AG08396 (cell line): ENCODE results near the gene MVK.

ENCODE experiments used
- DNase-seq: peaks from one replicate; pipeline ENCODE4 v3.0.0; 2012; ENCODE audit warnings: low spot score, mixed read lengths

Gene MVK

DNA sequence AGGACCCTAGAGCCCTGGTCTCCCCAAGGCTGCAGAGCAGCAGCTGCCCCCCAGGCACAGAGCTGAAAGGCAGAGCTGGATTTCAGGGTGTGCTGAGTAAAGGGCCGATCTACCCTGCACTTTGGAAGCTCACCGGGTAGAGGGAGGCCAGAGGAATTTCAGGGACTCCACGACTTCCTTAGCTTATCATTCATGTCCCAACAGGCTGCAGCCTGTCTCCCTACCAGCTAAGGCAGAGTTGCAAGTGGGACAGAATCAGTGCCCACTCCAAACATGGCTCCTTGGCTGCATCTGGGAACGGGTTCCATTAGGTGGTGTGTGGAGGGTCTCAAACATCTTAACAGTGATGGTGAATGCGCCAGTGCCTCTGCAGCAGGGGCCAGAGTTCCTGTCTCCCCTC is 27.8 kb upstream of the MVK start:
- no peak for DNase-seq

GRCh38 chr12:109547286-109547685 is 26.3 kb upstream of the MVK start:
- no peak for DNase-seq

DNA sequence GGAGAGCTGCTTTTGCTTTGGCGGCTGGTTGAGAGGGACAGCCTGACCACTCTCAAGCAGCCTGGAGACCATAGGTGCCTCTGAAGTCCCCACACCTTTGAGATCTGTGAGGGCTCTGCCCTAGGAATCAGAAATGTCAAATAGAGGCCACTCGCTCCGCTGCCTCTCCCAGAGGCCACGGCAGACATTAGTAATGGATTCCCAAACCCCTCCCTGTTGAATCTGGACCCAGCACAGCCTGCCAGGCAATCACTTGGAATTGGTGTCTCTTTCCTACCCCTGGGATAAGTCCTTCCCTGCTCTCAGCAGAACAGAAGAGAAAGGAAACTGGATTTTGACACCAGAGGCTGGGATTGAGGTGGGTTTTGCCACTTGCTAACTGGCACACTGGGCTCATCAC is 25.3 kb upstream of the MVK start:
- DNase-seq: no peak

DNA sequence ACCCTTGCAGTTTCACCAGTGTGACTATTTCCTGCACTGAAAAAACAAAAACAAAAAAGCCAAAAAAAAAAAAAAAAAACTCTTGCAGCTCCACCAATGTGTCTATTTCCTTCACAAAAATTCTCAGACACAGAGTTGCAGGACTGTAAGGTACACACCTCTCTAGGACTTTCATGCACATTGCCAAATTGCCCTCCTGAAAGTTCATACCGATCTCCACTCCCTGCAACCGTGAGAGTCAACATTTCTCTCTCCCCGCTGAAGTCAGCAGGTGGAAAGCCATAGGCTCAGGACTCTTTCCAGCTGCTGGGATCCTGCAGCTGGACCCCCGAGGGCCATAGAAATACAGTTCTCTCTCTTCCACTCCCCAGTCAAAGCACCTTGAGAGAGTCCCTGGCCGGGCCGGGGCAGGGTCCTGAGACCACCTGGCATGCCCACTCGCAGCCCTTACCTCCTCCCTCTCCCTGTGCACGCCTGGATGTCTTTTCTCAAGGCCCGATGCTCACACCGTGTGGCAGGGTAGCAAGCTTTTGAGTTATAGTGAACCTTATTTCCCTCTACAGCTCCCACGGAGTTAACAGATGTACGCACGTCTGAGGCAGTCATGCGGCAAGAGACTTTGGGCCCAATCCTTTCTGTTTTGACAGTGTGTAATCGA is 23.9 kb upstream of the MVK start:
- no peak for DNase-seq

- no peak for DNase-seq
These were observed 23.3 kb upstream of the MVK start for GRCh38 chr12:109550281-109550680.

- DNase-seq: no peak
These were observed 22.5 kb upstream of the MVK start for GRCh38 chr12:109551108-109551507.

DNA sequence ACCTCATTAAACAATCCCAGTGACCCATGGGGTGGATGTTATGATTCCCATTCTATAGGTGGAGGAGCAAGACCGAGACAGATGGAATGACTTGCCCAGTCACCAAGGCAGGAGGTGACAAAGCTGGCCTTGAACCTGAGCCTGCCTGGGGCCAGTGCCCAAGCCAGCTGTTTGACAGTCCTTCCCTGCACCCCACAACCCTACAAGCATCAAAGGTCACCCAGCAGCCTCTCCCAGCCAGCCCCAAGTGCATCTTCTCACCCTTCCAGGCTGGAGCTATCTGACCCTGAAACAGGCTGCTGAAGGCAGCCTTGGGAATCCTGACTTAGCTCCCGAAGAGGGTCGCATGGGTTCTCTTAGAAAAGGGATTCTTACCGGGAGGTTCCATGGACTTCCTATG is 20.6 kb upstream of the MVK start:
- no peak for DNase-seq

- no peak for DNase-seq
These were observed 20.1 kb upstream of the MVK start for GRCh38 chr12:109553483-109553882.

- no peak for DNase-seq
These were observed 19.6 kb upstream of the MVK start for GRCh38 chr12:109553906-109554500.

GRCh38 chr12:109554761-109555160 is 18.8 kb upstream of the MVK start:
- DNase-seq: no peak

- DNase-seq: no peak
These were observed 17.9 kb upstream of the MVK start for GRCh38 chr12:109555431-109556315.

- DNase-seq: no peak
These were observed 16.4 kb upstream of the MVK start for GRCh38 chr12:109557200-109557599.

DNA sequence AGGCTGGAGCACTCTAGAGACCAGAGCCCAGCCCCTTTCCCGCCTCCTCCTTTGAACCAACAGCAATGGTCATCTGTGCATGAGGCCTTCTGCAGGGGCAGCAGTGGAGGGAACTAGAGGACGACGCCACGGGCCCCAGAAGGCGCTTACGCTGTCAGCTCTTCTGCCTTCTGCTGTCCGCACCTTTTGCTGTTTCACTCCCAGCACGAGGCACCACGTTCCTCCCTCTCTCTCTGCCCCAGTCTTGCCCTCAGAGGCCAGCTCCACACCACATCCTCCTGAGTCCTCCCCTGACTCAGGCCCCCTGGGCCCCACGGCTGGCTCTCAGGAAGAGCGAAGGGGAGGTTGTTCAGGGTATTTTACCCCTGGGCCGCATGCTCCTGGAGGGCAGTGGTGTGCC is 15.8 kb upstream of the MVK start:
- no peak for DNase-seq

DNA sequence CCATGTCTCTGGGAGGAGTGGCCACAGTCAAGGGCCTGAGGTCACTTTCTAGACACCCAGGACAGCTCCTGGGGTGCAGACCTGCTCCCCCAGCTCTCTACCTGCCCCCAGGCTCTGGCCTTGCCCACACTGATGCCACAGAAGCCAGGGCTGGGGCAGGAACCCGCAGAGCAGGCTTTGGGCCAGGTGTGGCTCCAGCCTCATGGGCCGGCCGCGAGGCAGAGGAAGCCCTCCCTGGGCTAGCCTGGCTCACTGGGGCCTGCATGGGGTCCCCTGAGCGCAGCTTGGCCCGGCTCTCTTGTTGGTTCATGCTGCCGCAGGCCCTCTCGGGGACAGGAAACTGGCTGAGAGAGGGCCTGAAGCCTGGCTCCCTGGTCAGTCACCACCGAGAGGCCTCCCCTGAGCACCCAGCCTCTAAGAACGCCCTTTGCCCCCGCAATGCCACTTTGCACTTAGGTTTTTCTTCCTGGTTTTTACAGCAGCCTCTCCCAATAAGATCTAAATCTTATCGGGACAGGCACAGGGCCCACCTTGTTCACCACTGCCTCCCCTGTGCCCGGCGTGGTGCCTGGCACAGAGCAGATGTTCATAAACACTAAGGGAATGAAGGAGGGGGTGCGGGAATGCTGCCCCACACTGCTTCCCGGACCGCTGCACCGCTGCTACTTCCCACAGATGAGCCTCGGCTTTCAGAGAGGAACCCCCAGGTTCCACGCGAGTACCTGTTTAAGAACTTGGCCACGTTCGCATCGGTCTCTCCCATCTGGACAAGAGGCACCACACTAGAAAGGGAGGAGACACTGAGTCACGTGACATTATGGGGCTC is 15.0 kb upstream of the MVK start:
- DNase-seq: no peak

- no peak for DNase-seq
These were observed 14.4 kb upstream of the MVK start for GRCh38 chr12:109559200-109559505.

DNA sequence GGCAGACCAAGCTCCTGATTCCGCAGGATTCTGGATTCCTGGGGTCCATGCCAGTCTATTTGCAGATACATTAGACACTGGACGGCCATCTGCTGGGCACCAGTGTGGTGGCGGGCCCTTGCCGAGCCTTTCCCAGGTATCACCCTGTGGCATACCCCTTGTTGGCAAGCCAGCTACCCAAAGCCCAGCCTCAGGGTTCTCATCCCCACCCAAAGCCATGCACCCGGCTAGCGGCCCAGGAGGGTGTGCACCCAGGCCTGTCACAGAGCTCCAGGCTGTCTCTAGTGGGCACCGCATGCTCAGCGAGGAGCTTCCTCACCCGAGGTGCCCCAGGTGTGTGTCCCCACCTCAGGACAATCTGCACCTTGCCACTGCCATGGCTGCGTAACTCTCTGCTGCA is 14.0 kb upstream of the MVK start:
- DNase-seq: no peak

DNA sequence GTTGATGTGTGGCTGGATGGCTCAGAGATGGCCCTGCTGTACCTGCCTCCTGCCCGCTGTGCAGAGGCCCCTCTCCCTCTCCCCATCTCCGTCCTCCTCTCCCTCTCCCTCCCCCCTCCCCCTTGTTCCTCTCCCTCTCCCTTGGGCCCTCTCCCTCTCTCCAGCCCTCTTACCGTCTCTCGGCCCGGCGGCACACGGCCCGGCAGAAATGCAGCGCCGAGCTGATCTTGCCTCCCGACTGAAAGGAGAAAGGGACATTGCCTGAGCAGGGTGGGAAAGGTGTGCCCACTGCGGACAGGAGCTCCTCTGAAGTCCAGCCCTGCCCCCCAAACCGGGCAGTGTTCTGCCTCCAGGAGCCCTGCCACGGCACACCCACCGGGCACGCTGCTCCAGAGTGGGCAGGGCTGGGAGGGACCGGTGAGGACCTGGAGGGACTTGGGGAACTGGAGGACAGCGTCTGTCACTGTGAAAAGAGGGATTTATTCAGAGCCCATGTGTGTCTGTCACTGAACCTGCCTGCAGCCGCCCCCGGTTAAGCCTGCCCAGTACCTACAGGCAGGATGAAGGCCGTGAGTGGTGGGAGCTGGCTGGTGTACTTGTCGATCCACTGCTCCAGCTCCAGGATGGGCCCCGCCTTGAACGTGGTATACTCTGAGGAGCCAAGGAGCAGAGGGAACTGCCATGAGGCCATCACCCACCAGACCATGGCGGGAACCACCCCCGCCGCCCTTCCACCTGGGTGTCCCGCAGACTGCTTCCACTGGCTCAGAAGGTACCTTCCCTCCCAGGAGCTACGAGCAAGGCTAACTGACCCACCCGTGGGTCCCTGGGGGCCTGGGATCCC is 12.5 kb upstream of the MVK start:
- DNase-seq: no peak

- no peak for DNase-seq
These were observed 11.9 kb upstream of the MVK start for GRCh38 chr12:109561711-109562030.

GRCh38 chr12:109562871-109563270 is 10.7 kb upstream of the MVK start:
- no peak for DNase-seq

GRCh38 chr12:109563291-109564284 is 10.0 kb upstream of the MVK start:
- no peak for DNase-seq

DNA sequence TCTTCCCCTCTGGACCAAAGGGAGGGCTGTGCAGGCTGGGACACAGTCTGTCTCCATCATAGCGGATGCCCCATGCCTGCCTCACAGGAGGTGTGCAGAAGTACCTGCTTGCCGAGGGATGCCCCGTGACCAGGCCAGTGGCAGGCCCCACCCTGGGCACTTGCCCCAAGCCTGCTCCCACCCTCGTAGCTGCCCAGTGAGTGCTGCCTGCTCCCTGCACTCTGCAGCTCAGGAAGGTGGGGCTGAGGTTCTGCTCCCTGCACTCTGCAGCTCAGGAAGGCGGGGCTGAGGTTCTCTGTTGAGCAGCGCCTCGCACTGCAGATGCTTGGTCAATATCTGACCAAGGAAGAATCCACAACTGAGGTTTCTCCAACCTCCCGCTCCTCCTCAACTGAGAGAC is 7.2 kb upstream of the MVK start:
- DNase-seq: no peak
